GM23338 (cell line): ENCODE measurements around the gene GDPD5.

Source experiments
- EZH2 ChIP-seq: fragments of 200-600 bp; sonication (generic); IDR thresholded peaks from one replicate; pipeline ENCODE4 v1.8.0; 2017; ENCODE audit warnings: antibody characterized with exemption, mild to moderate bottlenecking, low read depth; ENCODE audit not compliant: unreplicated experiment
- POLR2AphosphoS5 ChIP-seq: IDR thresholded peaks from 2 replicates; pipeline ENCODE4 v1.6.1; 2016; ENCODE audit warnings: antibody characterized with exemption, low read depth
- TF ChIP-seq, protein P1 (sequence below), 2 experiments: fragments of 200-600 bp in 1 of 2; sonication (generic) in 1 of 2; conservative IDR thresholded peaks; 2 replicates each; pipeline versions ENCODE4 v1.5.1 to v1.6.1; 2016 to 2017; ENCODE audit warnings: antibody characterized with exemption in 2 of 2, low read depth in 2 of 2, mild to moderate bottlenecking in 2 of 2, moderate library complexity in 1 of 2

DNA sequence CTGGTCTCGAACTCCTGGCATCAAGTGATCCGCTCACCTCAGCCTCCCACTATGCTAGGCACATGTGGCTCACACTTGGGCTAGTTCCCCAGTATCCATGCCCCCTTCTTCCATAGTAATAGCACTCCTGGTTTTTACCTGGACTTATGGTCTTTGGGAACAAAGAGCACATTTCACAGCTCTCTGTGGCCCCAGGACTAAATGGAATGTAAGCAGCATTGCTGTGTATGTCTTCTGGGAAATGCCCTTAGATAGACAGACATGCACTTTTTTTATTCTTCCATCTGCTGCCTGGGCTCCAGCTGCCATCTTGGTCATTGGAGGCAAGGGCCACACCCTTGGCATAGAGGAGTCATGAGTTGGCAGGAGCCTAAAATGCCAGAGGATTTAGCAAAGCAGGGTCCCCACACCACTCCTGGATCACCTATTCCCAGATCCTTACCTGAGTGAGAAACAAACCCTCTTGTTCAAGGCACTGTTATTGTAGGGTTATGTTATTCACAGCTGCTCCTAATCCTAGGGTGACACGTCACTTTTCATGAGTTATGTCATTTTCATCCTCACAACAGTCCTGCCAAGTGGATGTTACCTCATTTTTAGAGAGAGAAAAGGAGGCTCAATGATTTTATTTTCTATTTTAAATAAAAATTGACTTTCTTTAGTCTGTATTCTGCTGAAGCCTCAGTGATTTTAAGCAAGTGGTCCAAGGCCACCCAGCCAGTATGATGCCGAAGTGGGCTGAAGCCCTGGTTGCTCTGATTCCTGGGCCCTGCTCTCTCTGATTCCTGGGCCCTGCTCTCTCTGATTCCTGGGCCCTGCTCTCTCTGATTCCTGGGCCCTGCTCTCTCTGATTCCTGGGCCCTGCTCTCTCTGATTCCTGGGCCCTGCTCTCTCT lies 15.7 kb upstream of the GDPD5 start:
- TF ChIP-seq, protein P1, sequence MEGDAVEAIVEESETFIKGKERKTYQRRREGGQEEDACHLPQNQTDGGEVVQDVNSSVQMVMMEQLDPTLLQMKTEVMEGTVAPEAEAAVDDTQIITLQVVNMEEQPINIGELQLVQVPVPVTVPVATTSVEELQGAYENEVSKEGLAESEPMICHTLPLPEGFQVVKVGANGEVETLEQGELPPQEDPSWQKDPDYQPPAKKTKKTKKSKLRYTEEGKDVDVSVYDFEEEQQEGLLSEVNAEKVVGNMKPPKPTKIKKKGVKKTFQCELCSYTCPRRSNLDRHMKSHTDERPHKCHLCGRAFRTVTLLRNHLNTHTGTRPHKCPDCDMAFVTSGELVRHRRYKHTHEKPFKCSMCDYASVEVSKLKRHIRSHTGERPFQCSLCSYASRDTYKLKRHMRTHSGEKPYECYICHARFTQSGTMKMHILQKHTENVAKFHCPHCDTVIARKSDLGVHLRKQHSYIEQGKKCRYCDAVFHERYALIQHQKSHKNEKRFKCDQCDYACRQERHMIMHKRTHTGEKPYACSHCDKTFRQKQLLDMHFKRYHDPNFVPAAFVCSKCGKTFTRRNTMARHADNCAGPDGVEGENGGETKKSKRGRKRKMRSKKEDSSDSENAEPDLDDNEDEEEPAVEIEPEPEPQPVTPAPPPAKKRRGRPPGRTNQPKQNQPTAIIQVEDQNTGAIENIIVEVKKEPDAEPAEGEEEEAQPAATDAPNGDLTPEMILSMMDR (conservative IDR thresholded peaks at IDR 0.05; ENCODE audit: low read depth in 2 of 2), result no peak
- no peak for TF ChIP-seq POLR2AphosphoS5
- TF ChIP-seq EZH2, result no peak
